Measurements from ENCODE around the gene FBXO42. TPM values are rescaled to one million over a fixed set of nuclear protein-coding genes. Genes with fewer than 3 reads are reported as not detected.

The FBXO42 gene
- total and polyA plus RNA-seq, 10 donors: 8.6 to 30.2 (median 20.1) TPM

- 82 to 89% (median 84%) methylated on average over 5 of the region's 5 CpGs for WGBS, 5 donors
- no peaks in the 10 kb centered on the region for H3K27me3 ChIP-seq (replicated peaks in 1 of 7)
- DNase-seq: no peak
- H3K36me3 ChIP-seq: peaks cover 0 to 19% (median 0%) of the 10 kb centered on the region in 6 donors
- H3K9me3 ChIP-seq: no peaks in the 10 kb centered on the region
- intact Hi-C loops (cut with DNase I; ENCODE audit: low total_unique reads): no loop called here
- TF ChIP-seq POLR2A (IDR thresholded peaks at IDR 0.05) (no peak), POLR2AphosphoS5 (IDR thresholded peaks at IDR 0.05) (no peak), CTCF (IDR thresholded peaks at IDR 0.05 in 8 of 11, conservative IDR thresholded peaks at IDR 0.05 in 3 of 11) (no peak)
- peaks cover 0 to 40% (median 7%) of the 10 kb centered on the region in 6 donors for H3K4me1 ChIP-seq
- no peak overlapping the region for H3K27ac ChIP-seq
- H3K4me3 ChIP-seq: no peak overlapping the region
Observed at GRCh38 chr1:16326833-16327404, 25.4 kb downstream of the FBXO42 start.

- H3K27me3 ChIP-seq (replicated peaks in 1 of 7): no peaks in the 10 kb centered on the region
- intact Hi-C loops (cut with DNase I; ENCODE audit: low total_unique reads): no loop called here
- H3K27ac ChIP-seq: no peak overlapping the region
- no peak overlapping the region for H3K4me3 ChIP-seq
- H3K9me3 ChIP-seq: no peaks in the 10 kb centered on the region
- TF ChIP-seq POLR2AphosphoS5 (IDR thresholded peaks at IDR 0.05) (no peak), POLR2A (IDR thresholded peaks at IDR 0.05) (no peak), CTCF (IDR thresholded peaks at IDR 0.05 in 8 of 11, conservative IDR thresholded peaks at IDR 0.05 in 3 of 11) (no peak)
- peaks cover 0 to 19% (median 0%) of the 10 kb centered on the region in 6 donors for H3K36me3 ChIP-seq
- DNase-seq: no peak
- WGBS, 5 donors: 97 to 100% (median 98%) methylated on average over 6 of the region's 6 CpGs
- peaks cover 0 to 52% (median 17%) of the 10 kb centered on the region in 6 donors for H3K4me1 ChIP-seq
Observed at GRCh38 chr1:16324456-16324890, 27.8 kb downstream of the FBXO42 start.

GRCh38 chr1:16321176-16321867, 31.0 kb downstream of the FBXO42 start:
- no peak for TF ChIP-seq POLR2AphosphoS5 (IDR thresholded peaks at IDR 0.05)
- no peak for TF ChIP-seq CTCF (IDR thresholded peaks at IDR 0.05 in 8 of 11, conservative IDR thresholded peaks at IDR 0.05 in 3 of 11)
- TF ChIP-seq POLR2A (IDR thresholded peaks at IDR 0.05): no peak
- DNase-seq: no peak
- WGBS, 5 donors: 71 to 85% (median 82%) methylated on average over 4 of the region's 4 CpGs
- intact Hi-C loops (cut with DNase I; ENCODE audit: low total_unique reads): no loop called here
- H3K27me3 ChIP-seq (replicated peaks in 1 of 7): no peaks in the 10 kb centered on the region
- no peak overlapping the region for H3K27ac ChIP-seq
- H3K4me3 ChIP-seq: no peak overlapping the region
- H3K4me1 ChIP-seq: peaks cover 0 to 64% (median 24%) of the 10 kb centered on the region in 6 donors
- H3K9me3 ChIP-seq: no peaks in the 10 kb centered on the region
- peaks cover 0 to 17% (median 0%) of the 10 kb centered on the region in 6 donors for H3K36me3 ChIP-seq

- no peak for DNase-seq
- no peak for TF ChIP-seq POLR2AphosphoS5 (IDR thresholded peaks at IDR 0.05)
- TF ChIP-seq CTCF (IDR thresholded peaks at IDR 0.05 in 8 of 11, conservative IDR thresholded peaks at IDR 0.05 in 3 of 11): no peak
- no peak for TF ChIP-seq POLR2A (IDR thresholded peaks at IDR 0.05)
Observed at GRCh38 chr1:16318555-16318954, 33.7 kb downstream of the FBXO42 start.

More at GRCh38 chr1:16318555-16318954, 33.7 kb downstream of the FBXO42 start:
- 61 to 73% (median 67%) methylated on average over 3 of the region's 3 CpGs for WGBS, 5 donors
- Histone ChIP-seq H3K9me3 (no peaks in the 10 kb centered on the region), H3K4me1 (peaks cover 0 to 47% (median 24%) of the 10 kb centered on the region in 6 donors), H3K4me3 (no peak overlapping the region), H3K36me3 (peaks cover 0 to 30% (median 16%) of the 10 kb centered on the region in 6 donors), H3K27me3 (replicated peaks in 1 of 7) (no peaks in the 10 kb centered on the region), H3K27ac (no peak overlapping the region)
- intact Hi-C loops (cut with DNase I; ENCODE audit: low total_unique reads): no loop called here

All from spleen (tissue), 11 donors.